Peyer's patch (tissue), 4 donors: ENCODE measurements around the gene CLASP2. TPM values are rescaled to one million over a fixed set of nuclear protein-coding genes. Genes with fewer than 3 reads are reported as not detected.

ENCODE experiments used
- DNase-seq, 3 donors: peaks; one replicate each; pipeline ENCODE4 v3.0.0-alpha.2; 2017 to 2019
- H3K27ac ChIP-seq, 4 donors: fragments of 200-600 bp; sonication (generic); one replicate each; pipeline ENCODE4 v1.5.1; 2016 to 2019
- H3K27me3 ChIP-seq, 2 donors: fragments of 200-600 bp; sonication (generic); one replicate each; pipeline ENCODE4 v1.5.1; 2019
- H3K36me3 ChIP-seq, 3 donors: fragments of 200-600 bp; sonication (generic); one replicate each; pipeline ENCODE4 v1.5.1; 2016 to 2019
- H3K4me1 ChIP-seq, 4 donors: fragments of 200-600 bp; sonication (generic); one replicate each; pipeline ENCODE4 v1.5.1; 2016 to 2019
- H3K4me3 ChIP-seq, 4 donors: fragments of 200-600 bp; sonication (generic); 1 replicate in 3 of 4; 2 replicates in 1 of 4; pipeline ENCODE4 v1.5.1; 2016 to 2019; ENCODE audit warnings: mild to moderate bottlenecking in 1 of 4
- H3K9me3 ChIP-seq, 4 donors: fragments of 200-600 bp; sonication (generic); one replicate each; pipeline ENCODE4 v1.5.1; 2016 to 2019; ENCODE audit warnings: mild to moderate bottlenecking in 1 of 4
- CTCF ChIP-seq, 6 experiments: fragments of 450-650 bp in 4 of 6; fragments of 200-600 bp in 2 of 6; sonication (generic) in 1 of 6; IDR thresholded peaks; one replicate each; pipeline ENCODE4 v1.5.1; 2017 to 2019; ENCODE audit warnings: antibody characterized with exemption in 6 of 6, mild to moderate bottlenecking in 3 of 6, moderate library complexity in 1 of 6
- POLR2A ChIP-seq, 2 donors: fragments of 450-650 bp; IDR thresholded peaks; one replicate each; pipeline ENCODE4 v1.5.1; 2017; ENCODE audit warnings: antibody characterized with exemption in 2 of 2, mild to moderate bottlenecking in 2 of 2, moderate library complexity in 2 of 2
- total RNA-seq, 4 donors: library from RNA; depleted of rRNA; stranded (reverse); fragments of >200 nt; gene quantifications; one replicate each; pipeline ENCODE4 v1.1.0, GENCODE V29; 2016

CLASP2 gene
- total RNA-seq, 4 donors from 2014 or later = 37.0 to 73.4 (median 66.4) TPM

- no peaks in the 10 kb centered on the region for H3K36me3 ChIP-seq
- DNase-seq = no peak
- H3K4me3 ChIP-seq = no peak overlapping the region
- H3K9me3 ChIP-seq = no peaks in the 10 kb centered on the region
- H3K4me1 ChIP-seq = no peaks in the 10 kb centered on the region
- TF ChIP-seq CTCF (IDR thresholded peaks at IDR 0.05) (no peak), POLR2A (IDR thresholded peaks at IDR 0.05) (no peak)
- no peaks in the 10 kb centered on the region for H3K27me3 ChIP-seq
- no peak overlapping the region for H3K27ac ChIP-seq
Measured at GRCh38 chr3:33612607-33613006, 105.4 kb downstream of the CLASP2 start.

- DNase-seq = no peak
- Histone ChIP-seq H3K4me3 (no peak overlapping the region), H3K9me3 (no peaks in the 10 kb centered on the region), H3K27ac (no peak overlapping the region), H3K4me1 (no peaks in the 10 kb centered on the region), H3K36me3 (peaks cover 0 to 70% (median 0%) of the 10 kb centered on the region in 3 donors), H3K27me3 (no peaks in the 10 kb centered on the region)
- TF ChIP-seq POLR2A (IDR thresholded peaks at IDR 0.05) = no peak
- TF ChIP-seq CTCF (IDR thresholded peaks at IDR 0.05) = no peak
Measured at GRCh38 chr3:33602829-33603228, 115.2 kb downstream of the CLASP2 start.

- Histone ChIP-seq H3K27me3 (no peaks in the 10 kb centered on the region), H3K4me1 (no peaks in the 10 kb centered on the region), H3K36me3 (peaks cover 0 to 18% (median 0%) of the 10 kb centered on the region in 3 donors), H3K4me3 (no peak overlapping the region), H3K27ac (no peak overlapping the region), H3K9me3 (no peaks in the 10 kb centered on the region)
- no peak for TF ChIP-seq CTCF (IDR thresholded peaks at IDR 0.05)
- no peak for TF ChIP-seq POLR2A (IDR thresholded peaks at IDR 0.05)
- DNase-seq = no peak
Measured at GRCh38 chr3:33597257-33597689, 120.8 kb downstream of the CLASP2 start.

- no peak overlapping the region for H3K4me3 ChIP-seq
- no peaks in the 10 kb centered on the region for H3K4me1 ChIP-seq
- no peaks in the 10 kb centered on the region for H3K9me3 ChIP-seq
- TF ChIP-seq CTCF (IDR thresholded peaks at IDR 0.05) (no peak), POLR2A (IDR thresholded peaks at IDR 0.05) (no peak)
- DNase-seq = no peak
- no peak overlapping the region for H3K27ac ChIP-seq
- peaks cover 0 to 15% (median 0%) of the 10 kb centered on the region in 3 donors for H3K36me3 ChIP-seq
- no peaks in the 10 kb centered on the region for H3K27me3 ChIP-seq
Measured at GRCh38 chr3:33592999-33593398, 125.1 kb downstream of the CLASP2 start.

- Histone ChIP-seq H3K4me1 (no peaks in the 10 kb centered on the region), H3K36me3 (peaks cover 0 to 32% (median 0%) of the 10 kb centered on the region in 3 donors), H3K27me3 (no peaks in the 10 kb centered on the region), H3K27ac (no peak overlapping the region), H3K9me3 (no peaks in the 10 kb centered on the region), H3K4me3 (no peak overlapping the region)
- TF ChIP-seq CTCF (IDR thresholded peaks at IDR 0.05) = no peak
- no peak for TF ChIP-seq POLR2A (IDR thresholded peaks at IDR 0.05)
- DNase-seq = no peak
Measured at GRCh38 chr3:33590541-33590940, 127.5 kb downstream of the CLASP2 start.

GRCh38 chr3:33586402-33586801 lies 131.7 kb downstream of the CLASP2 start:
- no peak overlapping the region for H3K27ac ChIP-seq
- no peaks in the 10 kb centered on the region for H3K27me3 ChIP-seq
- no peak overlapping the region for H3K4me3 ChIP-seq
- TF ChIP-seq POLR2A (IDR thresholded peaks at IDR 0.05) = no peak
- TF ChIP-seq CTCF (IDR thresholded peaks at IDR 0.05) = no peak
- H3K9me3 ChIP-seq = no peaks in the 10 kb centered on the region
- peaks cover 0 to 43% (median 0%) of the 10 kb centered on the region in 3 donors for H3K36me3 ChIP-seq
- no peak for DNase-seq
- H3K4me1 ChIP-seq = no peaks in the 10 kb centered on the region
